A673 (cell line): ENCODE results near the gene SLIT1. TPM values are rescaled to one million over a fixed set of nuclear protein-coding genes. Genes with fewer than 3 reads are reported as not detected.

ENCODE experiments used
- BruUV-seq: library from RNA; stranded (reverse); fragments of 400-500 nt; replicated peaks from 2 replicates; lab custom pipeline; 2021; lab: Mats Ljungman, UMichigan
- CTCF ChIA-PET: fragments of 300-600 bp; sonication (Branson Sonifier 250); formaldehyde crosslinking; loops from one replicate; lab custom pipeline; 2022; ENCODE audit warnings: antibody characterized with exemption; lab: Charles Lee
- POLR2A ChIA-PET: fragments of 300-600 bp; sonication (Branson Sonifier 250); formaldehyde crosslinking; loops from one replicate; lab custom pipeline; 2022; ENCODE audit warnings: antibody characterized with exemption; ENCODE audit not compliant: low non-redundant PET; lab: Charles Lee
- DNase-seq: peaks from one replicate; pipeline ENCODE4 v3.0.0-alpha.2; 2015; ENCODE audit warnings: low spot score
- H3K27ac ChIP-seq: fragments of 200-600 bp; sonication (generic); 2 replicates; pipeline ENCODE4 v1.5.1; 2016; ENCODE audit warnings: mixed run types, low read depth, mild to moderate bottlenecking, mixed read lengths, antibody characterized with exemption, low read length; ENCODE audit not compliant: poor library complexity, severe bottlenecking
- H3K27me3 ChIP-seq: fragments of 200-600 bp; sonication (generic); replicated peaks from 2 replicates; pipeline ENCODE4 v1.6.1; 2017; ENCODE audit warnings: mixed run types, low read depth, mild to moderate bottlenecking, mixed read lengths, antibody characterized with exemption, low read length; ENCODE audit not compliant: insufficient read depth, poor library complexity
- H3K36me3 ChIP-seq: fragments of 200-600 bp; sonication (generic); 2 replicates; pipeline ENCODE4 v1.6.1; 2016; ENCODE audit warnings: mixed run types, mild to moderate bottlenecking, mixed read lengths, antibody characterized with exemption, low read length; ENCODE audit not compliant: insufficient read depth, poor library complexity, severe bottlenecking
- H3K4me1 ChIP-seq: fragments of 200-600 bp; sonication (generic); 2 replicates; pipeline ENCODE4 v1.6.1; 2017; ENCODE audit warnings: mixed run types, mild to moderate bottlenecking, mixed read lengths, antibody characterized with exemption, low read length; ENCODE audit not compliant: insufficient read depth, poor library complexity, severe bottlenecking
- H3K4me3 ChIP-seq: fragments of 200-600 bp; sonication (generic); 2 replicates; pipeline ENCODE4 v1.5.1; 2016; ENCODE audit warnings: low read depth, mixed run types, mild to moderate bottlenecking, mixed read lengths, low read length; ENCODE audit not compliant: poor library complexity, severe bottlenecking
- H3K9me3 ChIP-seq: fragments of 200-600 bp; sonication (generic); 2 replicates; pipeline ENCODE4 v1.6.1; 2016; ENCODE audit warnings: mixed run types, low read depth, mild to moderate bottlenecking, mixed read lengths, antibody characterized with exemption, low read length; ENCODE audit not compliant: poor library complexity, severe bottlenecking
- CTCF ChIP-seq: fragments of 300-800, 200-600 bp; sonication (generic); conservative IDR thresholded peaks from 2 replicates; pipeline ENCODE4 v1.5.1; 2017; ENCODE audit warnings: low read depth, mild to moderate bottlenecking, antibody characterized with exemption, low read length, moderate library complexity, mixed read lengths
- EZH2 ChIP-seq: fragments of 200-600 bp; sonication (generic); IDR thresholded peaks from 2 replicates; pipeline ENCODE4 v1.6.1; 2017; ENCODE audit warnings: borderline replicate concordance, low read depth, mild to moderate bottlenecking, mixed read lengths, antibody characterized with exemption, low read length; ENCODE audit not compliant: poor library complexity, severe bottlenecking
- intact Hi-C: fragments of 100-400 bp; cut with micrococcal nuclease; formaldehyde crosslinking; loops from one replicate; pipeline ENCODE4 v1.10.0; 2022; ENCODE audit not compliant: unreplicated experiment
- total RNA-seq: library from RNA; stranded (reverse); gene quantifications from 2 replicates; pipeline ENCODE4 v1.2.3, GENCODE V29; 2021

Gene SLIT1
- total RNA-seq, 1 experiment from 2014 or later, result 0.43 TPM

DNA sequence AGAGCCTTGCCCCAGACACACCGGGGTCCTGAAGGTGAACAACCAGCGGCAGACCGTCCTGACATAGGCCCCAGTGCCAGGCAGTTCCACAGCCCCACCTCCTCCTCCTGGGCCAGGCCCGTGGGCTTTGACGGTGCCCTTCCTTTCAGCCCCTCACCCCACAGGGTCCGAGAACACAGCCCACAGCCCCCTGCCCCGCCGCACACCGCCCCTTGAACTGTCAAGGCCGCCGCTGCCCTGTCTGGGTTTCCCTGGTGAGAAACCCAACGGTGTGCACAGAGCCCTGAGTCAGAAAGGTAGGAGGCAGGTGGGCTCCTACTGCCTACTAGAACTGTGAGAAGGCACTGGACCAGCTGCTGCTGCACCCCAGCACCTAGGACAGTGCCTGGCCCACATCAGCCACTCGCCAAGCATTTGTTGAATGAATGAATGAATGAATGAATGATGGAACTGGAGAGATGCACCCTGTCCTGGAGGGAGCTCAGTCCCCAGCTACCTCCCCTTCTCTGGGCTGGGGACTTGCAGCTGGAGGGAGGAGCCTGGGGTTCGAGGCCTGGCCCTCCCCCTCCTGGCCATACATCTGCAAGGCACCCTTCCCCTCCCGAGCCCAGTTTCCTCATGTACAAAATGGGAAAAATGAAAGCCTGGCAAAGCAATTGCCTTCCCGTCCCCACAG is 117.9 kb downstream of the SLIT1 start:
- peaks cover 6% of the 10 kb centered on the region for H3K27me3 ChIP-seq
- no peak overlapping the region for H3K4me3 ChIP-seq
- H3K9me3 ChIP-seq, result no peaks in the 10 kb centered on the region
- BruUV-seq, result no TSS peak
- peak; percentile 22 for DNase-seq
- no peaks in the 10 kb centered on the region for H3K4me1 ChIP-seq
- ChIA-PET POLR2A (no interaction called here), CTCF (no interaction called here)
- no peaks in the 10 kb centered on the region for H3K36me3 ChIP-seq
- intact Hi-C loops, result no loop called here
- no peak overlapping the region for H3K27ac ChIP-seq
- TF ChIP-seq CTCF, result 0 out of 2 replicates have a peak, but pooled peaks have one; percentile 19
- no peak for TF ChIP-seq EZH2

DNA sequence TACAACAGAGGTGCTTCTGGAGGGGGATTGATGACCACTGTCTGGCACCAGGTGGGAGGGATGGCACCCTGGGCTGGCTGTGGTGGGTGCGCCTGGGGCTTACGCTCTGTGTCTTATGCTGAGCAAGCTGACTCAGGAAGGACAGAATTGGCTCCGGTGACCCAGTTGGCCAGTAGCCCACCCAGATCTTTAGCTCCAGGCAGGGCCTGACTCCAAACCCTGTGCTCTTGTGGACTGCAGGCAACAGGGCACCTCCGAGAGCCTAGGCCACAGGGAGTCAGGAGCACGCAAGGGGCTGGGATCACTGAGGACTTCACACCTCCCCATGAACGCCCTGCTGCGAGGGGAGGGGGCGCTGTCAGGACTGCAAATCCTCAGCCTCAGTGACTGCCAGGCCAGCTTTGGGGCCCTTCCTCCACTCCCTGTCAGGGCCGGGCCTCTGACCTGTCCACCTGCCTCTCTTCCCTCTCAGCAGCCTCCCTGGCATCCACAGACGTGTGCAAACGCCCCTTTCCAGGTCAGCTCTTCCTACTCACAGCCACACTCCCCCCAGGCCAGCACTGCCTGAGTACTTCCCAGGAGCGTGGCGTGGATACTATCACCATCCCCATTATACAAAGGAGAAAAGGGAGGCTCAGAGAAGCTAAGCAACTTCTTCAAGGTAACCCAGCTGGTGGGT is 118.7 kb downstream of the SLIT1 start:
- TF ChIP-seq EZH2, result no peak
- no peak for TF ChIP-seq CTCF
- Histone ChIP-seq H3K9me3 (no peaks in the 10 kb centered on the region), H3K27ac (no peak overlapping the region), H3K36me3 (no peaks in the 10 kb centered on the region), H3K4me1 (no peaks in the 10 kb centered on the region), H3K27me3 (peaks cover 6% of the 10 kb centered on the region), H3K4me3 (no peak overlapping the region)
- intact Hi-C loops, result no loop called here
- no TSS peak for BruUV-seq
- ChIA-PET CTCF (no interaction called here), POLR2A (no interaction called here)
- no peak for DNase-seq

GRCh38 chr10:97065686-97066660 is 119.8 kb downstream of the SLIT1 start:
- POLR2A ChIA-PET, result no interaction called here
- Histone ChIP-seq H3K4me3 (no peak overlapping the region), H3K27me3 (no peaks in the 10 kb centered on the region), H3K36me3 (no peaks in the 10 kb centered on the region), H3K27ac (no peak overlapping the region), H3K4me1 (no peaks in the 10 kb centered on the region), H3K9me3 (no peaks in the 10 kb centered on the region)
- DNase-seq, result no peak
- no TSS peak for BruUV-seq
- CTCF ChIA-PET, result no interaction called here
- intact Hi-C loops, result no loop called here
- TF ChIP-seq EZH2, result no peak
- TF ChIP-seq CTCF, result no peak
